Smooth muscle cell (in vitro differentiated cells): ENCODE data around the gene KCNN1. TPM values are rescaled to one million over a fixed set of nuclear protein-coding genes. Genes with fewer than 3 reads are reported as not detected.

Source experiments
- DNase-seq: peaks from one replicate; lab custom pipeline; 2025; ENCODE audit not compliant: unreplicated experiment; lab: John Stamatoyannopoulos, UW
- H2AFZ ChIP-seq: fragments of 200-600 bp; sonication (generic); 2 replicates; pipeline ENCODE4 v1.6.0; 2016; ENCODE audit warnings: antibody characterized with exemption, low read depth, mild to moderate bottlenecking
- H3F3A ChIP-seq: fragments of 200-600 bp; sonication (generic); 2 replicates; pipeline ENCODE4 v1.6.0; 2017; ENCODE audit warnings: antibody characterized with exemption, low read depth
- H3K27ac ChIP-seq: fragments of 200-600 bp; sonication (generic); 2 replicates; pipeline ENCODE4 v1.5.1; 2016; ENCODE audit warnings: low read depth, mild to moderate bottlenecking
- H3K27me3 ChIP-seq: fragments of 200-600 bp; sonication (generic); 2 replicates; pipeline ENCODE4 v1.6.1; 2016; ENCODE audit warnings: low read depth, mild to moderate bottlenecking
- H3K36me3 ChIP-seq: fragments of 200-600 bp; sonication (generic); 2 replicates; pipeline ENCODE4 v1.5.1; 2016; ENCODE audit warnings: low read depth
- H3K4me1 ChIP-seq: fragments of 200-600 bp; sonication (generic); 2 replicates; pipeline ENCODE4 v1.5.1; 2016; ENCODE audit warnings: low read depth
- H3K4me2 ChIP-seq: fragments of 200-600 bp; sonication (generic); 2 replicates; pipeline ENCODE4 v1.6.0; 2016; ENCODE audit warnings: mild to moderate bottlenecking
- H3K4me3 ChIP-seq: fragments of 200-600 bp; sonication (generic); 2 replicates; pipeline ENCODE4 v1.5.1; 2016; ENCODE audit warnings: mild to moderate bottlenecking
- H3K79me2 ChIP-seq: fragments of 200-600 bp; sonication (generic); 2 replicates; pipeline ENCODE4 v1.6.0; 2016; ENCODE audit warnings: low read depth, mild to moderate bottlenecking
- H3K9ac ChIP-seq: fragments of 200-600 bp; sonication (generic); 2 replicates; pipeline ENCODE4 v1.6.0; 2016; ENCODE audit warnings: low read depth
- H3K9me3 ChIP-seq: fragments of 200-600 bp; sonication (generic); replicated peaks from 2 replicates; pipeline ENCODE4 v1.5.1; 2016; ENCODE audit warnings: low read depth
- H4K20me1 ChIP-seq: fragments of 200-600 bp; sonication (generic); 2 replicates; pipeline ENCODE4 v1.6.0; 2016; ENCODE audit warnings: low read depth
- WGBS: methylation state at CpG from one replicate; pipeline ENCODE4 v1.1.7; 2016; ENCODE audit warnings: low lambda C conversion rate; 5-methylcytosine and 5-hydroxymethylcytosine counted together
- polyA plus RNA-seq: library from polyadenylated mRNA; unstranded; fragments of >200 nt; fragmentation: Nextera tagmentation; extraction: Ambion mirVana; gene quantifications from 2 replicates; pipeline ENCODE4 v1.2.1, GENCODE V29; 2016
- total RNA-seq: library from RNA; depleted of rRNA; stranded (reverse); fragments of >200 nt; gene quantifications from 2 replicates; pipeline ENCODE4 v1.2.3, GENCODE V29; 2014
- TF ChIP-seq, protein P1 (sequence below): fragments of 200-600 bp; sonication (generic); IDR thresholded peaks from 2 replicates; pipeline ENCODE4 v1.5.1; 2017; ENCODE audit warnings: borderline replicate concordance, mild to moderate bottlenecking, antibody characterized with exemption; ENCODE audit not compliant: insufficient read depth, poor library complexity, severe bottlenecking

Gene KCNN1
- total and polyA plus RNA-seq, 2 experiments from 2014 or later, result 0.22 to 4.2 TPM

GRCh38 chr19:17951157-17951989 lies 15.5 kb upstream of the KCNN1 start:
- WGBS, result 5% methylated on average over 33 of the region's 33 CpGs
- Histone ChIP-seq H3K4me2 (peak overlapping the region; percentile 84), H3F3A (no peaks in the 10 kb centered on the region), H3K27ac (no peak overlapping the region), H3K9ac (no peak overlapping the region), H3K9me3 (no peaks in the 10 kb centered on the region), H3K36me3 (no peaks in the 10 kb centered on the region), H3K27me3 (peaks cover 69% of the 10 kb centered on the region), H2AFZ (no peak overlapping the region), H3K4me1 (peaks cover 45% of the 10 kb centered on the region), H4K20me1 (no peaks in the 10 kb centered on the region), H3K79me2 (no peaks in the 10 kb centered on the region), H3K4me3 (peak overlapping the region; percentile 31)
- DNase-seq, result no peak
- TF ChIP-seq, protein P1, sequence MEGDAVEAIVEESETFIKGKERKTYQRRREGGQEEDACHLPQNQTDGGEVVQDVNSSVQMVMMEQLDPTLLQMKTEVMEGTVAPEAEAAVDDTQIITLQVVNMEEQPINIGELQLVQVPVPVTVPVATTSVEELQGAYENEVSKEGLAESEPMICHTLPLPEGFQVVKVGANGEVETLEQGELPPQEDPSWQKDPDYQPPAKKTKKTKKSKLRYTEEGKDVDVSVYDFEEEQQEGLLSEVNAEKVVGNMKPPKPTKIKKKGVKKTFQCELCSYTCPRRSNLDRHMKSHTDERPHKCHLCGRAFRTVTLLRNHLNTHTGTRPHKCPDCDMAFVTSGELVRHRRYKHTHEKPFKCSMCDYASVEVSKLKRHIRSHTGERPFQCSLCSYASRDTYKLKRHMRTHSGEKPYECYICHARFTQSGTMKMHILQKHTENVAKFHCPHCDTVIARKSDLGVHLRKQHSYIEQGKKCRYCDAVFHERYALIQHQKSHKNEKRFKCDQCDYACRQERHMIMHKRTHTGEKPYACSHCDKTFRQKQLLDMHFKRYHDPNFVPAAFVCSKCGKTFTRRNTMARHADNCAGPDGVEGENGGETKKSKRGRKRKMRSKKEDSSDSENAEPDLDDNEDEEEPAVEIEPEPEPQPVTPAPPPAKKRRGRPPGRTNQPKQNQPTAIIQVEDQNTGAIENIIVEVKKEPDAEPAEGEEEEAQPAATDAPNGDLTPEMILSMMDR, result no peak

- DNase-seq, result no peak
- TF ChIP-seq, protein P1, result no peak
- peak overlapping the region; percentile 31 for H3K4me3 ChIP-seq
Measured at GRCh38 chr19:17951990-17952976, 14.6 kb upstream of the KCNN1 start.

DNA sequence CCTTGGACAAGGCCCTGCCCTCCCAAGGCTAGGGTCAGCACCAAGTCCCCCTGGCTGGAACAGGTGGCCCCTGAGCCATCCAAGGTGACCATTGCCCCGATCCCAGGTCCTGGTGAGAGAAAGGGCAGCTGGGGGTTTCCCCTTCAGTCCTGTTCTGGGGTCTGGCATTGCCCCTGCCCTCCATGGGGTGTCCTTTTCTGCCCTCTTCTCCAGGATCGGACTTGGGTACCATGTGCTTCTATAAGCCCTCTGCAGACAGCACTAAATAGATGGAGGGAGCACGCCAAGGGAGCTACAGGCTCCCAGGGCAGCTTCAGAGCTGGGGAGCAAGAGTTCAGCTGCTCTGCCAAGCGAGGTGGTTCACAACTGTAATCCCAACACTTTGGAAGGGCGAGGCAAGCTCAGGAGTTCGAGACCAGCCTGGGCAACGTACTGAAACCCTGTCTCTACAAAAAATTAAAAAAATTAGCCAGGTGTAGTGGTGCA lies 13.5 kb upstream of the KCNN1 start:
- no peaks in the 10 kb centered on the region for H3K9me3 ChIP-seq
- no peaks in the 10 kb centered on the region for H3K79me2 ChIP-seq
- H3K4me3 ChIP-seq, result no peak overlapping the region
- no peak overlapping the region for H3K27ac ChIP-seq
- no peaks in the 10 kb centered on the region for H3K36me3 ChIP-seq
- H4K20me1 ChIP-seq, result no peaks in the 10 kb centered on the region
- no peak overlapping the region for H3K9ac ChIP-seq
- peaks cover 85% of the 10 kb centered on the region for H3K27me3 ChIP-seq
- no peak overlapping the region for H3K4me2 ChIP-seq
- TF ChIP-seq, protein P1, result no peak
- no peak for DNase-seq
- H3F3A ChIP-seq, result no peaks in the 10 kb centered on the region
- peaks cover 41% of the 10 kb centered on the region for H3K4me1 ChIP-seq
- H2AFZ ChIP-seq, result no peak overlapping the region
- 82% methylated on average over 7 of the region's 7 CpGs for WGBS

More at GRCh38 chr19:17951990-17952976, 14.6 kb upstream of the KCNN1 start:
- no peaks in the 10 kb centered on the region for H4K20me1 ChIP-seq
- H3K27ac ChIP-seq, result no peak overlapping the region
- H3K9me3 ChIP-seq, result no peaks in the 10 kb centered on the region
- H3F3A ChIP-seq, result no peaks in the 10 kb centered on the region
- no peaks in the 10 kb centered on the region for H3K36me3 ChIP-seq
- H2AFZ ChIP-seq, result no peak overlapping the region
- peaks cover 76% of the 10 kb centered on the region for H3K27me3 ChIP-seq
- H3K9ac ChIP-seq, result no peak overlapping the region
- H3K79me2 ChIP-seq, result no peaks in the 10 kb centered on the region
- WGBS, result under 1% methylated on average over 41 of the region's 68 CpGs
- peak overlapping the region; percentile 84 for H3K4me2 ChIP-seq
- peaks cover 43% of the 10 kb centered on the region for H3K4me1 ChIP-seq
